GM13976 (cell line): ENCODE measurements around the gene UNC5B.

Source experiments
- DNase-seq: peaks from one replicate; pipeline ENCODE4 v3.0.0; 2012; ENCODE audit warnings: low spot score
- CTCF ChIP-seq: IDR thresholded peaks from 2 replicates; pipeline ENCODE4 v1.5.1; 2012; ENCODE audit warnings: borderline replicate concordance, mild to moderate bottlenecking; ENCODE audit not compliant: insufficient read depth; ENCODE audit errors: extremely low read depth, missing control alignments, control extremely low read depth
- in situ Hi-C: fragments of 300-500 bp; cut with MboI; formaldehyde crosslinking; loops from one replicate; pipeline ENCODE4 v1.12.0; 2022; ENCODE audit warnings: low sequenced_read_pairs, mixed read lengths, inconsistent platforms; ENCODE audit not compliant: unreplicated experiment

Gene UNC5B

DNA sequence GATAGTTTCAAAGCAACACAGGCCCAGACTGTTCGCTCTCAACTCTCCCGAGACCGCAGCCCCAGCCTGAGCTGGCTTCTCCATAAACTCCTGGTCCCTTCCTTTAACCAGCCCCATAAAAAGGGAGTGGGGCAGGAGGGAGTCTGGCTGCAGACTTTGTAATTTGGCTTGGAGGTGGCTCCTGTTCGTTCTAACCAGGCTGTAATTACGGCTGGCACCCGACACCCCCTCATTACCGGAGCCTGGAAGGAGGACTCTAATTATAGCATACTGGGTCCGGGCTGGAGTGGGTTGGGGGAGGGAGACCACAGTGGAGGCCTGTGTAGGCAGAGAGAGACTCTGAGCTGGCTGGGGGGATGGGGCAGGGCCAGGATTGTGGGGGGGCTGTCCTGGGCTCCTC lies 49.7 kb downstream of the UNC5B start:
- in situ Hi-C loops, result no loop called here
- no peak for DNase-seq
- TF ChIP-seq CTCF, result no peak

DNA sequence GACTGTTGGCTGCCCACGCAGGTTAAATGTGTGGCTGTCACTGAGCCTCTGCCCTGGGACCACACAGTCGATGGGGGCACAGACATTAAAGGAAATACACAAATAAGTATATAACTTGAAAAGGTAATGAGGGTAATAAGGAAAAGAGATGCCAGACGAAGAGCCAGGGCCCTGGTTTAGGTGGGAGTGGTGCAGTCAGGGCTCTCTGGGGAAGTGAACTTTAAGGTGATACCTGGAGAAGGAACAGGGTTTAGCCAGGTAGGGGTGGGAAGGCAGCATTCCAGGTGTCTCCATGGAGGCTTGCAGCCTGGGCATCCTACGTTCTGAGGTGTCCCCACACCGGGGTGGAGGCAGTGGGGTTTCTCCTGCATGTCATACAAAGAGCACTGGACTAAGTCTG lies 50.4 kb downstream of the UNC5B start:
- no peak for TF ChIP-seq CTCF
- in situ Hi-C loops, result no loop called here
- no peak for DNase-seq

DNA sequence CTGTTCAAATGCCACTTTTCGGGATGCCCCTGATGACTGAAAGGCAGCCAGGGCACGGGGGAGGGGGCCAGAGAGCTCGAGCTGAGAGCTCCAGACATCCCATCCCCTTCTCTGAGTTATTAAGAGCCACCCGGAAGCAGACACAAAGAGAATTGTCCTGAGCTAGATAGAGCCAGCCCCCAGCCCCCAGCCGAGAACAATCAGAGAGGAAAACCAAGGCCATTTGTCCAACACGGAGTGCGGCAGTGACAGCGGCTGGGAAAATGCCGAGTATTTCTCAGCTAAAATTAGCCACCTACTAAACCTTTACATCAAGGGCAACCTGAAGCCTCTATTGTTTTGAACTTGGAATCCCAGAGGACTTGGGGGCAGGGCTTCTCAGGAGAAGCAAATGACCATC lies 51.0 kb downstream of the UNC5B start:
- no peak for TF ChIP-seq CTCF
- DNase-seq, result no peak
- in situ Hi-C loops, result no loop called here

DNA sequence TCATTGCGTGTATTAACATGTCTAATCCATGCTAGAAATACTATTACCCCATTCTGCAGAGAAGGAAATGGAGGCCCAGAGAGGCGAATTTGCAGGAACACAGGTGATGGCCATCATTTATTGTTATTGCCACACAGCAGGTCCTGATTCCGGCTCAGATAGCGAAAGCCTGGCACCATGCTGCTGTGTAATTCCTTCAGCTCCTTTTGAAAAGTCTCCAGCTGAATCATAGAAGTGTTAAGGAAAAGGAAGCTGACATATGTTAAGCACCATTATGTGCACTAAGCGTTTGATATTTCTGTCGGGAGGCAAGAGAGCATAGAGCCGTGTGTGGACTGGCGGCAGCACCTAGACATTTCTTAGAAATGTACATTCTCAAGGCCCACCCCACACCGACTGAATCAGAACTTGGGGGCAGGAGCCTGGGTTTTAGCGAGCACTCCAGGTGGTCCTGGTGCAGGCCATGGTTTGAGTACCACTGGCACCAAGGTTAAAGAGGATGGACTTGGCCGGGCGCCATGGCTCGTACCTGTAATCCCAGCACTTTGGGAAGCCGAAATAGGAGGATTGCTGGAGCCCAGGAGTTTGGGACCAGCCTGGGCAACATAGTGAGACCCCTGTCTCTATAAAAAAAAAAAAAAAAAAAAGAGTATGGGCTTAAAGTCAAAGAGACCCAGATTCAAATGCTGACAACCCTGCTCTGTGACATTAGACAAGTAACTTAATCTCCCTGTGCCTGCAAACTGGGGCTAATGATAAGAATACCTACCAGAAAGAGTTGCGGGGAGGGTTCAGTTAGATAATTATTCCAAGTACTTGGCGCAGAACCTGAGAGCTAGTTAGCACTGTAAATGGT lies 52.2 kb downstream of the UNC5B start:
- TF ChIP-seq CTCF, result no peak
- DNase-seq, result no peak
- in situ Hi-C loops, result no loop called here

DNA sequence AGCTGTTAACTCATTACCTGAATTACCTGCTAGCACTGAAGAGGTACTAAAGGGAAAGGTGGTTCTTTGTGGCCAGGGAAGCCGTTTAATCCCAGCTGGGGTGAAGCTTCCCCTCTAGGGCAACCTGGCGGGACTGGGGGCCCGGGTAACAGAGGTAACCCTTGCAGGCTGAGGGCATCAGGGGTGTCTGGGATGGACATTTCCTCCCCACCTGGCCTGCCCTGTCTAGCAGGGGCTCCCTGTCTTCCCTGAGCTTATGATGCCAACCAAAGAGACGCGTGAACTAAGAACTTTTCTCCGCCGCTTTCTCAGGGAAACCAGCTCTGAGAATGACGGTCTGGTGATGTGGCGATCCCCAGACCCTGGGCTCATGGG lies 52.8 kb downstream of the UNC5B start:
- in situ Hi-C loops, result no loop called here
- no peak for TF ChIP-seq CTCF
- DNase-seq, result no peak

DNA sequence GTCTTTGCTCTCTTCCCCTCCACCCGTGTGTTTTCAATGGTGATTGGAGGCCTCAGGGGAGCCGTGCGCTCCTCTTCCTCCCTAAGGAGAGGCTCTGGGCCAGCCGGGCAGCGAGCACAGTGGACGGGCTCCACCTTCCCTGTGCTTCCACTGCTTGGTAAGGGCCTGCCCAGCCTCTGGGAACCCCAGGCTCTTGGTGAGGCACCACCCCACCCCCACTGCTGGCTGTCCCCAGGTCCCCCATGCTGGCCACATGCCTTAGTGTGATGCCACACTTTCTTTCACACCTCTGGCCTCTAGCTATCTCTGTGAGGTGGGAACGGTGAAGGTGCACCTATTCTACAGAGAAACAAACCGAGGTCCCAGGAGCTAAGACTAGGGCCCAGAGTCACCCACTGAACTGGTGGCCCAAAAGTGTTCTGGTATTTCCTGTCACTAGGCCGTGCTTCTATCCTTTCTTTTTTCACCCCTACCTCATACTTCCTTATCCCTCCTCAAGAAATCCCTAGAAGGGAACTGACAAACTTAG lies 53.3 kb downstream of the UNC5B start:
- in situ Hi-C loops, result no loop called here
- DNase-seq, result no peak

More for the DNA sequence above, 53.3 kb downstream of the UNC5B start:
- TF ChIP-seq CTCF, result no peak
